MM.1S (cell line): ENCODE results near the gene SDR42E2.
"Not testable (repeated sequence)": the region's sequence is repeated elsewhere in the genome, so short reads cannot be mapped to it uniquely, and the experiment has no call there.

Experiments used
- DNase-seq: peaks from one replicate; pipeline ENCODE4 v3.0.0-alpha.2; 2015
- H2AFZ ChIP-seq: fragments of 300-600 bp; sonication (generic); 2 replicates; pipeline ENCODE4 v1.6.0; 2016; ENCODE audit warnings: antibody characterized with exemption, low read length
- H3F3A ChIP-seq: fragments of 300-600 bp; sonication (generic); 2 replicates; pipeline ENCODE4 v1.6.1; 2016; ENCODE audit warnings: mild to moderate bottlenecking, antibody characterized with exemption, low read length, moderate library complexity, mixed read lengths; ENCODE audit not compliant: insufficient read depth
- H3K27ac ChIP-seq: fragments of 300-600 bp; sonication (generic); 2 replicates; pipeline ENCODE4 v1.5.1; 2016; ENCODE audit warnings: mild to moderate bottlenecking, low read length
- H3K27me3 ChIP-seq: fragments of 300-600 bp; sonication (generic); replicated peaks from 2 replicates; pipeline ENCODE4 v1.6.0; 2016; ENCODE audit warnings: low read length; ENCODE audit not compliant: insufficient read depth
- H3K36me3 ChIP-seq: fragments of 300-600 bp; sonication (generic); replicated peaks from 2 replicates; pipeline ENCODE4 v1.6.1; 2016; ENCODE audit warnings: mild to moderate bottlenecking, low read length, mixed read lengths; ENCODE audit not compliant: insufficient read depth
- H3K4me1 ChIP-seq: fragments of 300-600 bp; sonication (generic); 2 replicates; pipeline ENCODE4 v1.6.1; 2016; ENCODE audit warnings: low read length, mixed read lengths
- H3K4me2 ChIP-seq: fragments of 300-600 bp; sonication (generic); 2 replicates; pipeline ENCODE4 v1.6.0; 2016; ENCODE audit warnings: low read depth, low read length
- H3K4me3 ChIP-seq: fragments of 300-600 bp; sonication (generic); 2 replicates; pipeline ENCODE4 v1.5.1; 2016; ENCODE audit warnings: low read length, mixed read lengths
- H3K79me2 ChIP-seq: fragments of 300-600 bp; sonication (generic); 2 replicates; pipeline ENCODE4 v1.6.1; 2016; ENCODE audit warnings: mixed run types, low read length, mixed read lengths
- H3K9ac ChIP-seq: fragments of 300-600 bp; sonication (generic); 2 replicates; pipeline ENCODE4 v1.6.1; 2016; ENCODE audit warnings: low read length, mixed read lengths
- H3K9me2 ChIP-seq: fragments of 300-600 bp; sonication (generic); replicated peaks from 2 replicates; pipeline ENCODE4 v1.6.1; 2016; ENCODE audit warnings: mild to moderate bottlenecking, low read length, mixed read lengths; ENCODE audit not compliant: insufficient read depth
- H3K9me3 ChIP-seq: fragments of 300-600 bp; sonication (generic); replicated peaks from 2 replicates; pipeline ENCODE4 v1.6.1; 2016; ENCODE audit warnings: mild to moderate bottlenecking, low read length, mixed read lengths; ENCODE audit not compliant: insufficient read depth
- H4K20me1 ChIP-seq: fragments of 300-600 bp; sonication (generic); 2 replicates; pipeline ENCODE4 v1.6.1; 2016; ENCODE audit warnings: mild to moderate bottlenecking, low read length, moderate library complexity, mixed read lengths; ENCODE audit not compliant: insufficient read depth
- CTCF ChIP-seq: fragments of 300-600 bp; sonication (generic); IDR thresholded peaks from 2 replicates; pipeline ENCODE4 v1.5.1; 2016; ENCODE audit warnings: antibody characterized with exemption, low read length, mixed read lengths
- EZH2 ChIP-seq: fragments of 300-600 bp; sonication (generic); optimal IDR thresholded peaks from 2 replicates; pipeline ENCODE3; 2017; ENCODE audit warnings: low read depth, mild to moderate bottlenecking, antibody characterized with exemption, low read length, mixed read lengths
- EZH2phosphoT487 ChIP-seq: fragments of 300-600 bp; sonication (generic); IDR thresholded peaks from 2 replicates; pipeline ENCODE4 v1.6.1; 2018; ENCODE audit warnings: antibody characterized with exemption, low read length

The SDR42E2 gene

GRCh38 chr16:22195445-22195694 lies 33.1 kb downstream of the SDR42E2 start:
- no peak overlapping the region; the same call in 1 of the 2 replicates for H3K9ac ChIP-seq
- peak overlapping the region; percentile 18 for H3K4me2 ChIP-seq
- H3K79me2 ChIP-seq, result no peaks in the 10 kb centered on the region
- no peaks in the 10 kb centered on the region for H3K9me3 ChIP-seq
- no peak overlapping the region for H2AFZ ChIP-seq
- peak overlapping the region; percentile 41; the same call in 1 of the 2 replicates for H3K27ac ChIP-seq
- no peaks in the 10 kb centered on the region for H4K20me1 ChIP-seq
- H3K9me2 ChIP-seq, result no peaks in the 10 kb centered on the region
- H3K36me3 ChIP-seq, result no peaks in the 10 kb centered on the region
- H3F3A ChIP-seq, result peaks cover 56% of the 10 kb centered on the region
- H3K4me1 ChIP-seq, result peaks cover 42% of the 10 kb centered on the region
- H3K4me3 ChIP-seq, result no peak overlapping the region
- H3K27me3 ChIP-seq, result no peaks in the 10 kb centered on the region
- TF ChIP-seq EZH2phosphoT487 (no peak), CTCF (no peak), EZH2 (no peak)
- no peak for DNase-seq

- Histone ChIP-seq H3K4me2 (peak overlapping the region; percentile 56), H3F3A (peaks cover 59% of the 10 kb centered on the region), H3K79me2 (no peaks in the 10 kb centered on the region), H2AFZ (peak overlapping the region; percentile 68), H3K4me1 (peaks cover 45% of the 10 kb centered on the region), H3K9me3 (no peaks in the 10 kb centered on the region), H3K9ac (peak overlapping the region; percentile 56), H4K20me1 (no peaks in the 10 kb centered on the region), H3K9me2 (no peaks in the 10 kb centered on the region), H3K4me3 (peak overlapping the region; percentile 62), H3K36me3 (no peaks in the 10 kb centered on the region), H3K27me3 (no peaks in the 10 kb centered on the region), H3K27ac (peak overlapping the region; percentile 41; the same call in 1 of the 2 replicates)
- TF ChIP-seq CTCF (peak; percentile 80), EZH2phosphoT487 (no peak), EZH2 (no peak)
- DNase-seq, result peak; percentile 90
These were observed 33.6 kb downstream of the SDR42E2 start for GRCh38 chr16:22195695-22196558.

- not testable (repeated sequence) for H3K4me3 ChIP-seq, H3K9me3 ChIP-seq, H3K36me3 ChIP-seq, DNase-seq, H4K20me1 ChIP-seq, H3K79me2 ChIP-seq, H3K9me2 ChIP-seq, H3K9ac ChIP-seq, H3K27ac ChIP-seq, H3K27me3 ChIP-seq, H2AFZ ChIP-seq
- Histone ChIP-seq H3F3A (peaks cover 61% of the 10 kb centered on the region), H3K4me2 (peak overlapping the region; percentile 56; the same call in 1 of the 2 replicates), H3K4me1 (peaks cover 50% of the 10 kb centered on the region)
These were observed 34.4 kb downstream of the SDR42E2 start for GRCh38 chr16:22196559-22197168.
